HL-60 (cell line): ENCODE data around the gene SUSD5.

ENCODE experiments used
- DNase-seq, 2 experiments: peaks; one replicate each; pipeline ENCODE4 v3.0.0-alpha.2; 2010 to 2020; ENCODE audit warnings: low read depth in 1 of 2, low spot score in 1 of 2
- H3K27ac ChIP-seq: fragments of 250-450 bp; sonication (Bioruptor Pico); replicated peaks from 2 replicates; pipeline ENCODE4 v1.5.1; 2020; ENCODE audit warnings: mild to moderate bottlenecking, moderate library complexity
- H3K27me3 ChIP-seq: fragments of 250-450 bp; sonication (Bioruptor Pico); 2 replicates; pipeline ENCODE4 v1.5.1; 2021; ENCODE audit warnings: mild to moderate bottlenecking, moderate library complexity; ENCODE audit not compliant: insufficient read depth, poor library complexity, severe bottlenecking
- H3K4me3 ChIP-seq: replicated peaks from 2 replicates; pipeline ENCODE4 v1.5.1; 2011; ENCODE audit warnings: mild to moderate bottlenecking, control low read depth, low read length; ENCODE audit not compliant: insufficient read depth
- CTCF ChIP-seq: IDR thresholded peaks from one replicate; pipeline ENCODE4 v1.5.1; 2011; ENCODE audit warnings: low read length, control low read depth, inconsistent platforms; ENCODE audit not compliant: insufficient read depth
- GABPA ChIP-seq: IDR thresholded peaks from 2 replicates; pipeline ENCODE4 v1.6.1; 2012; ENCODE audit warnings: low read depth
- POLR2AphosphoS5 ChIP-seq: IDR thresholded peaks from 2 replicates; pipeline ENCODE4 v1.6.1; 2012; ENCODE audit warnings: low read depth
- REST ChIP-seq: IDR thresholded peaks from 2 replicates; pipeline ENCODE4 v1.6.1; 2012; ENCODE audit warnings: low read depth; ENCODE audit not compliant: insufficient replicate concordance
- SPI1 ChIP-seq: IDR thresholded peaks from 2 replicates; pipeline ENCODE4 v1.6.1; 2012; ENCODE audit warnings: low read depth, mild to moderate bottlenecking, borderline replicate concordance

The SUSD5 gene

DNA sequence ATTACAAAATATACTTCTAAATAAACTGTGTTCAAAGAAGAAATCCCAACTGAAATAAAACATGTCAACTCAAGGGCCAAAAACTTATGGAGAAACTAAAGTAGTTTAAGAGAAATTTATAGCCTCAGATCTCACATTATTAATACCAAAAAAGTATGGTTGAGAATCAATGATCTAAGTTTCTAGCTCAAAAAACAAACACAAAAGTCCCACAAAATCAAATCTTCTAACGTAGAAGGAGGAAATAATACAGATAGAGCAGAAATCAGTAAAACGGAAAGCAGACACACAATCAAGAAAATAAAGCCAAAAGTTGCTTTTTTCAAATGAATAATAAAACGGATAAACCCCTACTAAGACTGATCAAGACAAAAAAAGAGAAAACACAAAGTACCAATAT, 2.9 kb downstream of the SUSD5 start:
- TF ChIP-seq GABPA = no peak
- TF ChIP-seq REST = no peak
- no peak for TF ChIP-seq SPI1
- no peak for TF ChIP-seq POLR2AphosphoS5
- no peak for TF ChIP-seq CTCF
- H3K27ac ChIP-seq = no peak overlapping the region
- no peak overlapping the region for H3K4me3 ChIP-seq
- H3K27me3 ChIP-seq = peaks cover 47% of the 10 kb centered on the region
- DNase-seq = no peak

DNA sequence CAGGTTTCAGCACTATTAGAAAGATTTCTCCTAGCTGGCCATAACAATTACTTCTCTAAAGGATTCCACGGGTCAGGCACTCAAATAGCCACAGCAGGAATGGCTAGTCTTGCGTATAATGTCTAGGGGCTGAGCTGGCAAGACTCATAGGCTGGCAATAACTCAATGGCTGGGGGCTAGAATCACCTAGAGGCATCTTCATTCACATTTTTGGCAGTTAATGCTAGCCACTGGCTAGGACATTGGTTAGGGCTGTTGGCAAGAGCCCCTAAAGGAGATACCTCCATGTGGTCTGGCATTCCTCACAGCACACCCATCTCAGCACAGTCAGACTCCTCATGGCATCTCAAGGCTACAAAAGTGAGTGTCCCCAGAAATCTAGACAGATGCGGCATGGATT, 6.2 kb downstream of the SUSD5 start:
- TF ChIP-seq SPI1 (no peak), REST (no peak), POLR2AphosphoS5 (no peak), GABPA (no peak), CTCF (no peak)
- no peak overlapping the region for H3K27ac ChIP-seq
- DNase-seq = no peak
- no peak overlapping the region for H3K4me3 ChIP-seq
- H3K27me3 ChIP-seq = peaks cover 26% of the 10 kb centered on the region

- Histone ChIP-seq H3K27ac (no peak overlapping the region), H3K27me3 (peaks cover 16% of the 10 kb centered on the region), H3K4me3 (no peak overlapping the region)
- DNase-seq = no peak
- TF ChIP-seq SPI1 = no peak
- TF ChIP-seq CTCF = no peak
- no peak for TF ChIP-seq GABPA
- TF ChIP-seq POLR2AphosphoS5 = no peak
- TF ChIP-seq REST = no peak
Observed at GRCh38 chr3:33211444-33211843, 7.2 kb downstream of the SUSD5 start.
